Hematopoietic multipotent progenitor cell treated with erythropoietin and hydrocortisone succinate and interleukin-3 and kit ligand, for 15 days (in vitro differentiated cells): ENCODE measurements around the gene TRIM32.

Experiments used
- DNase-seq: peaks from one replicate; pipeline ENCODE4 v3.0.0-alpha.2; 2015; ENCODE audit warnings: low spot score

Gene TRIM32, protein sequence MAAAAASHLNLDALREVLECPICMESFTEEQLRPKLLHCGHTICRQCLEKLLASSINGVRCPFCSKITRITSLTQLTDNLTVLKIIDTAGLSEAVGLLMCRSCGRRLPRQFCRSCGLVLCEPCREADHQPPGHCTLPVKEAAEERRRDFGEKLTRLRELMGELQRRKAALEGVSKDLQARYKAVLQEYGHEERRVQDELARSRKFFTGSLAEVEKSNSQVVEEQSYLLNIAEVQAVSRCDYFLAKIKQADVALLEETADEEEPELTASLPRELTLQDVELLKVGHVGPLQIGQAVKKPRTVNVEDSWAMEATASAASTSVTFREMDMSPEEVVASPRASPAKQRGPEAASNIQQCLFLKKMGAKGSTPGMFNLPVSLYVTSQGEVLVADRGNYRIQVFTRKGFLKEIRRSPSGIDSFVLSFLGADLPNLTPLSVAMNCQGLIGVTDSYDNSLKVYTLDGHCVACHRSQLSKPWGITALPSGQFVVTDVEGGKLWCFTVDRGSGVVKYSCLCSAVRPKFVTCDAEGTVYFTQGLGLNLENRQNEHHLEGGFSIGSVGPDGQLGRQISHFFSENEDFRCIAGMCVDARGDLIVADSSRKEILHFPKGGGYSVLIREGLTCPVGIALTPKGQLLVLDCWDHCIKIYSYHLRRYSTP

DNA sequence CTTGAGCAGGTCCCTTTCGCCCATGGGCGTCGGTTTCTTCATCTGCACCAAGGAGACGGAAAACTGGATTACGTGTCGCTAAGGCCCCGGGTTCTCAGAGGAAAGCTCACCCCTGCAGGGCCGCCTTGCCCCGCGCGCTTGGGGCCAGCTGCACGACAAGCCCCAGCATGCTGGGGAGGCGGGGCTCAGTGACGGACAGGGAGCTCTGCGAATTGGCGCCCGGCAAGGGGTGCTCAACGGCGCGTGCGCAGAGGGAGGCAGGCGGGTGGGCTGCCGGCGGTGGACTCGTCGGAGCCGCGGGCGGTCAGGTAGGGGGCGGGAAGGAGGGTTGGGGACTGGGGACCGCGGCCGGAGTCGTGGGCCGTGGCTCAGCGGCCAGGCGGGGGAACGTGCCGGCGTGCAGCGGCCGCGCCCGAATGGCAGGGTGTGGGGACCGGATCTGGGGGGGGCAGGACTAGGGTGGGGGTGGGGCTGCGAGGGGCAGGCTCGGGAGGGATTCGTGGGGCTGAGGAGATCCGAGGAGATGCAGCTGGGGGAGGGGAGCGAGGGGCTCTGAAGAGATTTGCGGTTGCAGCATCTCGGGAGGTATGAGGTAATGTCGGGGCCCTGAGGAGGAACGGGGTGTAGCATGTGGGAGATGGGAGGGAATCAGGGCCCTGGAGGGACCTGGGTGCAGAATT is at the start of gene TRIM32:
TSS of gene TRIM32 (plus strand) at position 232 of the 680 bp plus-strand sequence. CDS start 10,438 bp downstream, outside the sequence.
- DNase-seq = peak; percentile 71

DNA sequence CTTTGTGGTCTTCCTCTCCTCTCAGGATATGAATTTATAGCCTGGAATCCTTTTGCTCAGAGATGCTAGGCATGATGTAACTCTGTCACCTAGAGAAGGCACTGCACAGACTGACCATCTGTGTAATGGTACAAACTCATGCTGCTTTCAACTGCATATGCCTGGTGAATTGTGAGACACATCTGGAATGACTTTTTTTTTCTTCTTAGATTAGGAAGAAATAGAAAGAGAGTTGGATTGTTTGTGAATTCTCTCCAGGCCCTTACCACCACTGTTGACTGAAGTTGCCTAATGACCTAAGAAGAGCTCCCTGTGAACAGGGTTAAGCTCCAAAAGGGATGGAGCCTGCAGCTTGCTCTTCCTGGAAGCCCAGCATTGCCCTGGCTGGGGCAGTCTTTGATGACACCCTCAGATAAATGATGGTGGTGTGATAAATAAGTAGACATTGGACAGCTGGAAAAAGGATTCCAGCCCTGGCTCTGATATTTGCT is 47.8 kb upstream of the TRIM32 start:
- DNase-seq = no peak

DNA sequence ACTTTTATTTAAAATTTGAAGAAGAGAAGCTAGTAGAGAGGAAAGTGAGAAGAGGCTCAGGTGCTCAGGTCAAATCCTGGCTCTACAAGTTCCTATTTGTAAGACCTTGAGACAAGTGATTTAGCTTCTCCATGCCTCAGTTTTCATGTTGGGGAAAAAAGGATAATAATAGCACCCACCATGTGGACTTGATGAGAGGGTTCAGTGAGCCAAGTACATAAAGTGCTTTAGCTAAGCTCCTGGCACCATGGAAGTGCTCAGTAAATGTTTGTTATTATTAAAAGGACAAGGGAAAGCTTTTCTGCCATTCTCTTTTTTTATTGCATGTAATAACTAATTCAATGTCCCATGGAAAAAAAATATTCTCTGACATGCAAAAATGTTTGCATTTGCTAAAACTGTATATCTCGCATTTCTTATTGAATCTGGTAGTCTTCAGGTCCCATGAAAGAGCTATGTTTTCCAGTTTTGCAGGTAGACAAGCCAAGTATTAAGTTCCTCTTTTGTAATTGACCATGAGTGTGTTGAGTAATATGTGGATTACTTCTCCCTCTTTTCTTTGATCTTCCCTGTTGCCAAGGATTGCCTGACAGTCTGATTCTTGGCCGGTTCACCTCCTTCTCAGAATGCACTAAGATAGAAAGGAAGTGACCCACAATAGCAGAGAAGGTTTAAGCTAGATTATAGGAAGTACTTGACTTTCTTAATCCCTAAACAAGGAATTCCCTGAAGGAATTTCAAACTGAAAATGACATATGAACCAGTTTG is 45.6 kb upstream of the TRIM32 start:
- no peak for DNase-seq

DNA sequence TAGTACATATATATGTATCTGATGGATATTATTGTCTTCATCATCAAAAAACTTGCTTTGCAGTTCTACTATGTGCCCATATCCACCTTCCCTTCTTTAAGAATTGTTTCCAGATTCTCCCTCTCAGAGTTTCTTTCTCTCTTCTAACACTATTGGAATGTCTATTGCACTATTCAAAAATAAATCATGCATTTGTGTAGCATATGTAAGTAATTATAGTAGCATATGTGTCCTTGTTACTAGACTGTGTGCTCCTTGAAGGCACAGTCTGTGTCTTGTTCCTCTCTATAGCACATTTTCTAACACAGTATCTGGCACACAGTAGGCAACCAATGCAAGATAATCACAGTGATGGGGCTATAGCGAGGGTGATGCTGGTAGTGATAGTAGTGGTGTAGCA is 43.4 kb upstream of the TRIM32 start:
- no peak for DNase-seq

DNA sequence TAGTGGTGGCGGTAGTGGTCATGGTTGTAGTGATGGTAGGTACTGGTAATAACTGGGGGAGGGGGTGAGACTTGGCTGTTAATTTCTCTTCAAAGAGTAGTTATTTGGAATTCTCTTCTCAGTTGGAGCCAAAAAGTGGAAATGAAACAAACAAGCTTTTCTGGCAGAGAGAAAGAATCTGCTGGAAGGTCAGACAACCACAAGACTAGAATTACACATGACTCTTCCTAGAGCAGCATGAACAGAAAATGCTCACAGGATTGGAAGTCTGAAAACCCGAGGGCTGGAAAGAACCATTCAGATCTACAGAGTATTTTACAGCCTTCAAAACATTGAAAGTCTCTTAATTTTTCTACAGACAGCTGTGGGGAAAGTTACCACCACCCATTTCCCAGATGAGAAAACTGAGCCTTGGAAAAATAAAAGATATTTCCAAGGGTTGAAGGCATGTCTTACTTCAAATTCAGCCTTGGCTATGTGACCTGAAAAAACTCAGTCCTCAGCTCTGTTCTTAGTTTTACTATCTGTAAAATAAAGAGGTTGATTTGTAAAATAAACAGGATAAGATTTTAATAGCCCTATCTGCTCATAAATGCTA is 42.9 kb upstream of the TRIM32 start:
- DNase-seq = no peak

DNA sequence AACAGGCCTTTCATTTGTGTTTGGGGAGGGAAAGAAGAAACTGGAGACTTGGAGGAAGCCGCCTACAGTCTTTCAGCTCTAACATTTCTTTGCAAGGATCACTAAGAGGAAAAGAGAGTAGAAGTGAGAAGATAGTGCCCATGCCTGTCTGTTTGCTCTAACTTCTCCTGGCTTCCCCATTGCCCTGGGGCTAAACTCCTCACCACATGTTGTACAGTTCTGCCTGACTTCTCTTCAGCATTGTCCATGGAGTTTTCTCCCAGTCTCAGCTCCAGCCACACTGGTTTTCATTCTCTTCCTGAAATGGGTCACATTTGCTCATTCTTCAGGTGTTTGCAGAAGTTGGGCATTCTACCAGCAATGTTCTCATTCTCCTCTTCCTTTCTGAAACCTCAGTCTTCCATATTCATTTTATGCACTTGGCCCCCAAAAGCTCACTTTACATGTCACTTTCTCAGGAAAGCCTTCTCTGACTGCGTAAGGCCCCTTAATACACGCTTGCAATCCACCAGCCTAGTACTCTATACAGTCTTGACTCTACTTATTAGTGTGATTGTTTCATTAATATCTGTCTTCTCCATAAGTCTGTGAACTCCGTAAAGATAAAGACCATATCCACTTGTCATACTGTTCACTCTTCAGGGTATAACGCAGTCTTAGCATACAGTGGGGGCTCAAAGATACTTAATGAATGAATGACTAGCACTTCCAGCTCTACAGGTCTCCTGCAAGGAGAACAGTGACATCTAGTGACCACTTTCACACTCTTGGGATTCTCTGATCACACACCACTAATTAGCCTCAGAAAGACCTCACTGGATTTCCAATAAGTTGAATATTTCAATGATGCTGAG is 40.2 kb upstream of the TRIM32 start:
- DNase-seq = peak; percentile 7

DNA sequence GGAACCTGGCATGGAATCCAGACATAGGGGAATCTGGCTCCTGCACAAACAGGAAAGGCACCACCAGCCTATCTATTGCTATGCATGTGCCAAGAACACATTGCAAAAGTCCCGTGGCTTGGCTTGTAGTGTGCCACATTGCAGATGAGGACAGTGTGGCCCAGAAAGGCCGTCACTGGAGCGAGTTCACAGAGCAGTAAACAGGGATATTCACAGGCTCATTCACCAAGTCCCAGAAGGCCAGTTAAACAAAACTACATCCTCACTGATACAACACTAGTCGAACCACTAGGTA is 39.6 kb upstream of the TRIM32 start:
- no peak for DNase-seq

DNA sequence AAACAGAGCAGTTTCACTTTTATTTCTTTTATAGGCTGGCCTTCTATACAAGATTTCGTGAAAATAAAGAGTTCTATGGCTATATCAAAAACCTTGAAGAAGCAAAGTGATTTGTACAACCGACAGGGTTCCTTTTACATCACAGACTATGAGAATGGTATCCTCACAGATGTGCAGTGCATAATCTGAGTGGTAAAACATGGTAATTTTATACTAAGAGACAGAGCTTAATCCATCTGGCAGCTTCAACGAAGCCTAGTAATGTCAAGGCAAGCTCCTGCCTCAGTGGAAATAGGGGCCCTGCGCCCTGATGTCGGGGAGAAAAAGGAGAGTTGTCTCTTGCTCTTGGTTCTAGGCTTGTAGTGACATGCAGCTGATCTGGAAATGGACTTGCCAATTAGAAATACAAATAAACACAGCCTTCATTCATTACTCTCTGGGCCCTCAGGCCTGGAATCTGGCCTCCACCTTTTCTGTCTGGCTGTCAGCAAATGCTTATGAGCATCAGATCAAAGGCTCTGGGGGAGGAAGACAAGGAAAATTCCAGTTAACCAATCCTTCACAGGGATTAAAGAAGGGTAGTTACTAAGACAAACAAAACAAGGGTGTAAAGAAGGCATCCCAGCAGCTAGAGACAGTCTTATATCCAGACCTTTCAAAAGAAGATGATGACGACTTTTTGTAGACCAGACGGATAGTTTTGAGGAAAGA is 33.6 kb upstream of the TRIM32 start:
- DNase-seq = no peak

DNA sequence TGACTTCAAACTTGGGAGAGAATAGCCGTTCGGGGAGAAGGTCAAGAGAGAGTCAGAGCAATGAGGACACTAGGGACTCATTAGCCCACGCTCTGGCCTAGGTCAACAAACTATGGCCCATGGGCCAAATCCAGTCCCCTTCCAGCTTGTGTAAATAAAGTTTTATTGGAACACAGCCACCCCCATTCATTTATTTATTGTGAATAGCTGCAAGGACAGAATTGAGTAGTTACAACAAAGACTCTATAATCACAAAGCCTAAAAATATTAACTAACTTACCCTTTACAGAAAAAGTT is 33.1 kb upstream of the TRIM32 start:
- no peak for DNase-seq

DNA sequence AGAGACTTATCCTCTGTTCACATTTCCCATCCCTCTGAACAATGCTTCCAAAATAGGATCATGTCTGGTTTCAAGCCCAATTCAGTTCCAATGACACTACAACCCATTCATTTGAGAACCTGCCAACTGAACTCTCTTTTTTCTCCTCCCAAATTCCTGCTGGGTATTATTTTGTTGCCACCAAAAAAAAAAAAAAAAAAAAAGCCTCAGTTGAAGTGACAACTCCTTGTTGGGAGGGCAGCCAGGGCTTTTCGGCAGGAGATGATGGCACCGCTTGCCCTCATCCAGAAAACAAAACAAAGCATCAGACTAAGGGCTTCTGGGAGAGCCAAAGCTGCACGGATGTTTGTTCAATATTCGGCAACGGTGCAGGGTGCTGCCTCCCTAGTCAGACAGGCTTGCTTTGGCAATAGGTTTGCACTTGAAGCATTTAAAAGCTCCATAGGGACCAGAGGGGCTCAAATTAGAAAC is 30.6 kb upstream of the TRIM32 start:
- DNase-seq = no peak

DNA sequence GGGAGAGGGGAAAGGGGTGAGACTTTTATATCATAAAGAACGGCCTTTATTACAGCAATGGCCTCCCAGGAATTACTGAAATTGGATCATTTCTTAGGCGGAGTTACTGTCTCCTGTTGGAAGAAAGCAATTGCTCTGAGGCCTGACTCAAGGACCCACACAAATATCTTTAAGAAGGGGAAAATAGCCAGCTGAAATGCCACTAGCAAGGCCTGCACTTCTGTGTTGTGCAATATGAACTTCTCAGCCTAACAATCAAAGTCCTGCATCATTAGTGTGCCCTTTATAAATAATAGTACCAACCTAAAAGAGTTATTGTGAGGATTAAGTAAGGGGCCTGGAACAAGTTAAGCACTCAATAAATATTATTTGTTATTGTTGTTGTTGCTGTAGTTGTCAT is 30.1 kb upstream of the TRIM32 start:
- no peak for DNase-seq

DNA sequence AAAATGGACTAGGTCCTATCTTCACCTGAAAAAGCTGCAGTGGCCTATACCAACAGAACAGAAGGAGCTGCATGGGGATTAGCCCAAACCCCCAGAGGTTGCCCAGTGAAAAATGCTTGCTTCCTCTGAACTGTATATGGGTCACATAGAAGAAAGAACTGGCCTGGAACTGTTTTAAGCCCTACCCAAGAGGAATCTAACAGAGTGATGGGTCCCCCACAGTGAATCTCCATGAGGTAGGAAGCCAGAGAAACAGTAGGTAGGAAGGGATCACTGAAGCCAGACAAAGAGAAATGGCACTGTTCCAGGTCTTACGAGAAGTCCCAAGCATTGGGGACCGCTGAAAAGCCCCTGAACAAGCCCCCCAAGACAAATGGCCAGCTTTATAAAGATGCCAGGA is 28.8 kb upstream of the TRIM32 start:
- no peak for DNase-seq

DNA sequence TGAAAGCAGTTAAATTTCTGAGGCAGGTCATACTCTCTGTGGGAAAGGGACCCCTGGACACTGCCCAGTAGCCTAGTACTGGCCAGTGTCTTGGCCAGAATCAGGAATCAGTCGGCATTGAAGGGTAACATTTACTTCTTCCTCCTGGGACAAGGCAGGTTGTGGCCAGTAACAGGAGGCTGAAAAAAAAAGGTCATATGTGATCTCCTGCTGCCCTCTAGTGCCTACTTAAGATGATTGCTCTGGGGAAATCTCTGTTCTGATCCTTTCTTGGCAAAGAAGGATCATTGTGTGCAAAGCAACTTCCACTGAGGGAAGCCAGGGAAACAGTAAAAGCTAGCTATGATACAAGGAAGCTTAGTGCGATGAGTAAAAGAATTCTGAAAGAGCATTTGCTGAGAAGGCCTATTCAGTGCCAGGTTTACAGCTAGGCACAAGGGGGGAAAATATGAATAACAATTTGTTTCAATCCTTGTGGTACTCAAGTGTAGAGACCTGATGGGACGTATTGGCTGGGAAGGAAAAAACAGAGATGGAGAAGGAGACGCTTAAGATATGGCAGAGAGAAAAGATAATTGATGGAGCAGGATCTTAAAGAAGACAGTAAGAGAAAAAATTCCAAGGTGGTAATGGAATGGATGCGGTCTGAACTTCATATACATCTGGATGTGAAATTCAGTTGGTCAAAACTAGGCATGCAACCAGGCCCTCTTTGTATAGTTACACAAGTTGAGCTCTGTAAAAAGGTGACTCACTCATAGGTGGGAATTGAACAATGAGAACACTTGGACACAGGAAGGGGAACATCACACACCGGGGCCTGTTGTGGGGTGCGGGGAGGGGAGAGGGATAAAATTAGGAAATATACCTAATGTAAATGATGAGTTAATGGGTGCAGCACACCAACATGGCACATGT is 25.8 kb upstream of the TRIM32 start:
- peak; percentile 10 for DNase-seq

DNA sequence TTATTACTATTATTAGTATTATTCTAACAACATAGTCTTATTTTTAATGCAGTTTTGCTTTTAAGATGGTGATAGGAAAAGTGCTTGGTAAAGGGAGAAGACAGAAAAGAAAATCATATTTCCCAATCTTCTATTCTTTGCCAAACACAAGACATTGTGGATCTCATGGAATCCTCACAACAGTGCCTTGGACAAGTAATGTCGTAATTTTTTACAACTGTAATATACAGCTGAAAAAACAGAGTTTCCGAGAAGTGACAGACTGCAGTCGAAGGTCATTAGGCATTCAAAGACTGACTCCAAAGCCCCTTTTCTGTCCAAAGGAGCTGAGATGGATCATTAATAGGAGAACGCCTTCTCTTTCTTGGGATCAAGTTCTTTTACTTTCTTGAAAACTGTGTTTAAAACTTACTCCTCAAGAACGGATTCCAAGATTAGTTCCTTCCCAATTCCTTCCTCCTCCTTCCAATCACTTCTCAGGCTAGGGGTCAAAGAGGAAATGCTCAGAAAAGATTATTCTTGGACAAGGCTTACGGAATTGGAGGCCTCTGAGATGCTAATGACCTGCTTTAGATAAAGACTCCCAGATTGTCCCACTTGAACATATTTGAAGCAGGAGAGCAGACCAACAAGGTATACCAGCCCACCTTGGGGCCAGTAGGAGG is 24.3 kb upstream of the TRIM32 start:
- no peak for DNase-seq

DNA sequence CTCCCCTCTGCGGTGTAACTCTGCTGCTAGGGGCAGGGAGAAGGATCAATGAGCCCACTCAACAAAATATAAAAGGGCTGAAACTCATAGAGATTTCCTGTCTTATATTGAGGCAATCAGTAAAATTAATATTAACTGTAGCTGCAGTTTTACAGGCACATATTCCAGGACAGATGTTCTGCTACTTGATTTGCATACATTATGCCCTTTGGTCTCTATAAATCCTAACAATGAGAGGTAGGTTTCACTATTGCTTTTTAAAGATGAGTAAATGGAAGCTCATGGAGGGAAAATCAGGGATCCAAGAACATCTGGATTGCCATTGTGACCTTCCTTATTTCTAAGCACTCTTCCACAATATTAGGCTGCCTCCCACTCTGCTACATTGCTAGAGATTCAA is 23.5 kb upstream of the TRIM32 start:
- no peak for DNase-seq

DNA sequence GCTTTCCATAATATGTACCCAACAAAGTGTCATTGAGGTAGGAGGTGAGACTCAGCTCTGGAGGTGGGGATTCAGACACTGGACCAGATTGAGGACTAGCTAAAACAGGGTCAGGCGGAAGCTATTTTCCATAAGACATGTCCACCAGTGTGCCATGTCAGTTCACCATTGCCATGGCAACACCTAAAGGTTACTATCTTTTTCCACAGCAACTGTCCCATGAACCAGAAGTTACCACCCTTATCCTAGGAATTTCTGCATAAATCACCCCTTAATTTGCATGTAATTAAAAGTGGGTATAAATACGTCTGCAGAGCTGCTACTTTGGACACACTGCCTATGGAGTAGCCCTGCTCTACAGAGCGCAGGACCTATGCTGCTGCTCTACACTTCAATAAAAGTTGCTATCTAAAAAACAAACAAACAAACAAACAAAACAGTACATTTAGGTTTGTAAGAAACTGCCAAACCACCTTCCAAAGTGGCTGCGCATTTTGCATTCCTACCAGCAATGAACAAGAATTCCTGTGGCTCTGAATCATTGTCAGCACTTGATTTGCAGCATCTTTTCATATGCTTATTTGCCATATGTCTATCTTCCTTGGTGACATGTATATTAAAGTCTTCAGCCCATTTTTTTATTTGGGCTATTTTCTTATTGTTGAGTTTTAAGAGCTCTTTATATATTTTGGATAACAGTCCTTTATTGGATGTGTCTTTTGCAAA is 18.0 kb upstream of the TRIM32 start:
- no peak for DNase-seq

DNA sequence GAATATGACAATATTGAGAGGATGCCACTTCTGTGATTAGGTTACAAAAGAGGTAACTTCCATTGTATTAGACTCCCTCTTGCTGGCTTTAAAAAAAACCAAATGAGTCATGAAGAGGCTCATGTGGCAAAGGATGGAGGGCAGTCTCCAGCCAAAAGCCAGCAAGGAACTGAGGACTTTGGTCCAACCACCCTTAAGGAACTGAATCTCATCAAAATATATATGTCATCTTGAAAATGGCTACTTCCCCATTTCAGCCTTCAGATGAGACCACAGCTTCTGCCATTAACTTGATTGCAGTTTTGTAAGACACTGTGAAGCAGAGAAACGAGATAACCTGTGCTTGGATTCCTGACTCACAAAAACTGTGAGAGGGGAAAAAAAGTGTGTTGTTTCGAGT is 15.5 kb upstream of the TRIM32 start:
- DNase-seq = no peak

DNA sequence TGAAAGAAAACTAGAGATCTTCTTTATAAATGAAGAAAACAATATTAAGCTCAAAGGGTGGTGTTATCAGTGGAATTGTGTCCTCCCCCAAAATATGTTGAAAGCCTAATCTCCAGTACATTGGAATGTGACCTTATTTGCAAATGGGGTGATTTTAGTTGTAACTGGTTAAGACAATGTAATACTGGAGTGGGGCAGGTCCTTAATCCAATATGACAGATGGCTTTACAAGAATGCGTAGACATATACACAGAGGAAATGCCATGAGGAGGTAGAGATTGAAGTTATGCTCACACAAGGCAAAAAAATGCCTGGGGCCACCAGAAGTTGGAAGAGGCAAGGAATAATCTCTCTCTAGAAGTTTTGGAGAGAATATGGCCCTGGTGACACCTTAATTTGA is 13.7 kb upstream of the TRIM32 start:
- no peak for DNase-seq
